ENCODE measurements around the gene PCDHGB6.
"Not testable (repeated sequence)": the region's sequence is repeated elsewhere in the genome, so short reads cannot be mapped to it uniquely, and the experiment has no call there.

Gene PCDHGB6

DNA sequence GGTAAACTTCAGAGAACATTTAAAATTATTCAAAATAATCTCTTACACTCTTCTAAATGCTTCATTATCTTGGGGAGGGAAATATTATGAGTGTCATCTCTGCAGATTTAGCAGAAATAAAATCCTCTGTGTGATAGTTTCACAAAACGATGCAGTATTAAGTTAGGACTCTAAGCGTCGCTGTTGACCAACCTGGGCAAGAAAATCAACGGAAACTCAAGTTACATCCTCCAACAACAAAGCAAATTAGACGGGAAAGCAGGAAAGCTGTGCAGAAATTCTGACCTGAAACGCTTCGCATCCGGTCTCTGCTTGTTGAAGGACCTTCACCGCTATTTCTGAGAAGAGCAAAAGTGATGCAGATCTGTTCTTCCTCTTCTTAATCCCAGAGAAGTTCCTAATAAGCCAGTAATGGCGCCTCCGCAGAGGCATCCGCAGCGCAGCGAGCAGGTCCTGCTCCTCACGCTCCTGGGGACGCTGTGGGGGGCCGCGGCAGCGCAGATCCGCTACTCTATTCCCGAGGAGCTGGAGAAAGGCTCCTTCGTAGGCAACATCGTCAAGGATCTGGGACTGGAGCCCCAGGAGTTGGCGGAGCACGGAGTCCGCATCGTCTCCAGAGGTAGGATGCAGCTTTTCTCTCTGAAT is 34.0 kb upstream of the PCDHGB6 start, which contains the start of gene PCDHGA6:
Gene PCDHGA6 (plus strand): TSS at position 219 of the 645 bp plus-strand sequence. CDS start 193 bp downstream, at position 412.
- H3K4me1 ChIP-seq (ENCODE audit: control insufficient read depth in 1 of 2, insufficient read depth in 2 of 2, low read length in 2 of 2), result no peaks in the 10 kb centered on the region
- peak within 1 kb of the TSS in 1 of 2 donors; percentile 43 for H3K4me3 ChIP-seq (ENCODE audit: low read depth in 1 of 2, low read length in 2 of 2)
- H3K27me3 ChIP-seq (ENCODE audit: control insufficient read depth in 1 of 2, insufficient read depth in 2 of 2, low read length in 2 of 2), result peaks cover 0 to 5% of the 10 kb centered on the region in 2 donors
- no peak within 1 kb of the TSS for H3K27ac ChIP-seq (ENCODE audit: low read depth, low read length)
- H3K36me3 ChIP-seq (ENCODE audit: control insufficient read depth in 1 of 2, insufficient read depth in 2 of 2, low read length in 2 of 2), result no peaks in the 10 kb centered on the region
- no peak within 1 kb of the TSS for H3K9ac ChIP-seq (ENCODE audit: low read depth in 1 of 2, low read length in 2 of 2)
- peaks cover 40 to 49% of the 10 kb centered on the region in 2 donors for H3K9me3 ChIP-seq (ENCODE audit: control insufficient read depth in 1 of 2, low read length in 2 of 2)

DNA sequence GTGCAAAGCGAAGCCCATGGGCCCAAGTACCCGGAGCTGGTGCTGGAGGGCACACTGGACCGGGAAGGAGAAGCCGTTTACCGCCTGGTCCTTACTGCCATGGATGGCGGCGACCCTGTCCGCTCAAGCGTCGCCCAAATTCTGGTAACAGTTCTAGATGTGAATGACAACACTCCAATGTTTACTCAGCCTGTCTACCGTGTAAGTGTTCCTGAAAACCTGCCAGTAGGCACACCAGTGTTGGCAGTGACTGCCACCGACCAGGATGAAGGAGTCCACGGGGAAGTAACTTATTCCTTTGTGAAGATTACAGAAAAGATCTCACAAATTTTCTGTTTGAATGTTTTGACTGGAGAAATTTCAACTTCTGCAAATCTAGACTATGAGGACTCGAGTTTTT is 33.2 kb upstream of the PCDHGB6 start:
- no peaks in the 10 kb centered on the region for H3K36me3 ChIP-seq (ENCODE audit: control insufficient read depth in 1 of 2, insufficient read depth in 2 of 2, low read length in 2 of 2)
- no peak overlapping the region for H3K4me3 ChIP-seq (ENCODE audit: low read depth in 1 of 2, low read length in 2 of 2)
- H3K9me3 ChIP-seq (ENCODE audit: control insufficient read depth in 1 of 2, low read length in 2 of 2), result peaks cover 40 to 49% of the 10 kb centered on the region in 2 donors
- no peak overlapping the region for H3K9ac ChIP-seq (ENCODE audit: low read depth in 1 of 2, low read length in 2 of 2)
- H3K27ac ChIP-seq (ENCODE audit: low read depth, low read length), result no peak overlapping the region
- peaks cover 0 to 5% of the 10 kb centered on the region in 2 donors for H3K27me3 ChIP-seq (ENCODE audit: control insufficient read depth in 1 of 2, insufficient read depth in 2 of 2, low read length in 2 of 2)
- no peaks in the 10 kb centered on the region for H3K4me1 ChIP-seq (ENCODE audit: control insufficient read depth in 1 of 2, insufficient read depth in 2 of 2, low read length in 2 of 2)

DNA sequence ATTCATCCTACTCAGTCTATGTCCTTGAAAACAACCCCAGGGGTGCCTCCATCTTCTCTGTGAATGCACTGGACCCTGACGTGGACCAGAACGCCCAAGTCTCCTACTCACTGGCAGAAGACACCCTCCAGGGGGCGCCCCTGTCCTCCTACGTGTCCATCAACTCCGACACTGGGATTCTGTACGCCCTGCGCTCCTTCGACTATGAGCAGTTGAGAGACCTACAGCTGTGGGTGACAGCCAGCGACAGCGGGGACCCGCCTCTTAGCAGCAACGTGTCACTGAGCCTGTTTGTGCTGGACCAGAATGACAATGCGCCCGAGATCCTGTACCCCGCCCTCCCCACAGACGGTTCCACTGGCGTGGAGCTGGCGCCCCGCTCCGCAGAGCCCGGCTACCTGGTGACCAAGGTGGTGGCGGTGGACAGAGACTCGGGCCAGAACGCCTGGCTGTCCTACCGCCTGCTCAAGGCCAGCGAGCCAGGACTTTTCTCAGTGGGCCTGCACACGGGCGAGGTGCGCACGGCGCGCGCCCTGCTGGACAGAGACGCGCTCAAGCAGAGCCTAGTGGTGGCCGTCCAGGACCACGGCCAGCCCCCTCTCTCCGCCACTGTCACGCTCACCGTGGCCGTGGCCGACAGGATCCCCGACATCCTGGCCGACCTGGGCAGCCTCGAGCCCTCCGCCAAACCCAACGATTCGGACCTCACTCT is 32.2 kb upstream of the PCDHGB6 start:
- not testable (repeated sequence) for H3K27ac ChIP-seq (ENCODE audit: low read depth, low read length); H3K9ac ChIP-seq (ENCODE audit: low read depth in 1 of 2, low read length in 2 of 2); H3K27me3 ChIP-seq (ENCODE audit: control insufficient read depth in 1 of 2, insufficient read depth in 2 of 2, low read length in 2 of 2); H3K4me1 ChIP-seq (ENCODE audit: control insufficient read depth in 1 of 2, insufficient read depth in 2 of 2, low read length in 2 of 2); H3K36me3 ChIP-seq (ENCODE audit: control insufficient read depth in 1 of 2, insufficient read depth in 2 of 2, low read length in 2 of 2); H3K4me3 ChIP-seq (ENCODE audit: low read depth in 1 of 2, low read length in 2 of 2)
- peaks cover 33 to 47% of the 10 kb centered on the region in 2 donors for H3K9me3 ChIP-seq (ENCODE audit: control insufficient read depth in 1 of 2, low read length in 2 of 2)

DNA sequence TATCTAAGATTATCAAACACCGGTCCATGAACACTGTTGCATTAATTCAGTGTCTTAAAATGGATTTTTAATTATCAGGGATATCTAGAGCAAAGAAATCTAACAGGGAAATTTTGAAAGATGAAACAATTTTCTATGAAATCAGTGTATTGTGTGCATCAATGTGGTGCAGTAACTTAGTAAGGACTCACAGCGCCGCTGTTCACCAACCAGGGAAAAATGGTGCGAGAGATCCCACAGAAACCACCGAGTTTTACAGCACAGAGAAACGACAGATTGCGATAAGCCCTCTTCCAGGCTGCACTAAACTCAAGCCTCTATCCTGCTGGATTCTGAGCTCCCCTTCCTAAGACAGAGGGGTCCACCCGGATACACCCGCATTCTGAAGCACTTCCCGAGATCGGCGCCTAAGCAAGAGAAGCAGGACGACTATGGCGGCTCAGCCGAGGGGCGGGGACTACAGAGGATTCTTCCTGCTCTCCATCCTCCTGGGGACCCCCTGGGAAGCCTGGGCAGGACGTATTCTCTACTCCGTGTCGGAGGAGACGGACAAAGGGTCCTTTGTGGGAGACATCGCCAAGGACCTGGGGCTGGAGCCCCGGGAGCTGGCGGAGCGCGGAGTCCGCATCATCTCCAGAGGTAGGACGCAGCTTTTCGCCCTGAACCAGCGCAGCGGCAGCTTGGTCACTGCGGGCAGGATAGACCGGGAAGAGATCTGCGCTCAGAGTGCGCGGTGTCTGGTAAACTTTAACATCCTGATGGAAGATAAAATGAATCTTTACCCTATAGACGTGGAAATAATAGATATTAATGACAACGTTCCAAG is 25.1 kb upstream of the PCDHGB6 start, which contains the start of gene PCDHGA7:
Gene PCDHGA7 (plus strand): TSS at position 274 of the 826 bp plus-strand sequence. CDS start 158 bp downstream, at position 432.
- Histone ChIP-seq H3K9ac (ENCODE audit: low read depth in 1 of 2, low read length in 2 of 2) (no peak within 1 kb of the TSS), H3K27me3 (ENCODE audit: control insufficient read depth in 1 of 2, insufficient read depth in 2 of 2, low read length in 2 of 2) (peaks cover 0 to 5% of the 10 kb centered on the region in 2 donors), H3K27ac (ENCODE audit: low read depth, low read length) (no peak within 1 kb of the TSS), H3K9me3 (ENCODE audit: control insufficient read depth in 1 of 2, low read length in 2 of 2) (peaks cover 11 to 24% of the 10 kb centered on the region in 2 donors), H3K36me3 (ENCODE audit: control insufficient read depth in 1 of 2, insufficient read depth in 2 of 2, low read length in 2 of 2) (no peaks in the 10 kb centered on the region), H3K4me1 (ENCODE audit: control insufficient read depth in 1 of 2, insufficient read depth in 2 of 2, low read length in 2 of 2) (no peaks in the 10 kb centered on the region), H3K4me3 (ENCODE audit: low read depth in 1 of 2, low read length in 2 of 2) (peak within 1 kb of the TSS; percentile 25 to 43)

DNA sequence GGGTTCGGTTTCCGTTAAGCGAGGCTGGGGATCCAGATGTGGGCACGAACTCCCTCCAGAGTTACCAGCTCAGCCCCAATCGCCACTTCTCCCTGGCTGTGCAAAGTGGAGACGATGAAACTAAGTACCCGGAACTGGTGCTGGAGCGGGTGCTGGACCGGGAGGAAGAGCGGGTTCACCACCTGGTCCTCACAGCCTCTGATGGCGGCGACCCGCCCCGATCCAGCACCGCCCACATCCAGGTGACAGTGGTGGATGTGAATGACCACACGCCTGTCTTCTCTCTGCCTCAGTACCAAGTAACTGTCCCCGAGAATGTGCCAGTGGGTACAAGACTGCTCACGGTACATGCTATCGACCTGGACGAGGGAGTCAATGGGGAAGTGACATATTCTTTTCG is 24.5 kb upstream of the PCDHGB6 start:
- Histone ChIP-seq H3K27me3 (ENCODE audit: control insufficient read depth in 1 of 2, insufficient read depth in 2 of 2, low read length in 2 of 2) (peaks cover 0 to 5% of the 10 kb centered on the region in 2 donors), H3K4me3 (ENCODE audit: low read depth in 1 of 2, low read length in 2 of 2) (peak overlapping the region; percentile 23 to 43), H3K9me3 (ENCODE audit: control insufficient read depth in 1 of 2, low read length in 2 of 2) (peaks cover 13 to 27% of the 10 kb centered on the region in 2 donors), H3K36me3 (ENCODE audit: control insufficient read depth in 1 of 2, insufficient read depth in 2 of 2, low read length in 2 of 2) (no peaks in the 10 kb centered on the region), H3K9ac (ENCODE audit: low read depth in 1 of 2, low read length in 2 of 2) (no peak overlapping the region), H3K27ac (ENCODE audit: low read depth, low read length) (no peak overlapping the region), H3K4me1 (ENCODE audit: control insufficient read depth in 1 of 2, insufficient read depth in 2 of 2, low read length in 2 of 2) (no peaks in the 10 kb centered on the region)

DNA sequence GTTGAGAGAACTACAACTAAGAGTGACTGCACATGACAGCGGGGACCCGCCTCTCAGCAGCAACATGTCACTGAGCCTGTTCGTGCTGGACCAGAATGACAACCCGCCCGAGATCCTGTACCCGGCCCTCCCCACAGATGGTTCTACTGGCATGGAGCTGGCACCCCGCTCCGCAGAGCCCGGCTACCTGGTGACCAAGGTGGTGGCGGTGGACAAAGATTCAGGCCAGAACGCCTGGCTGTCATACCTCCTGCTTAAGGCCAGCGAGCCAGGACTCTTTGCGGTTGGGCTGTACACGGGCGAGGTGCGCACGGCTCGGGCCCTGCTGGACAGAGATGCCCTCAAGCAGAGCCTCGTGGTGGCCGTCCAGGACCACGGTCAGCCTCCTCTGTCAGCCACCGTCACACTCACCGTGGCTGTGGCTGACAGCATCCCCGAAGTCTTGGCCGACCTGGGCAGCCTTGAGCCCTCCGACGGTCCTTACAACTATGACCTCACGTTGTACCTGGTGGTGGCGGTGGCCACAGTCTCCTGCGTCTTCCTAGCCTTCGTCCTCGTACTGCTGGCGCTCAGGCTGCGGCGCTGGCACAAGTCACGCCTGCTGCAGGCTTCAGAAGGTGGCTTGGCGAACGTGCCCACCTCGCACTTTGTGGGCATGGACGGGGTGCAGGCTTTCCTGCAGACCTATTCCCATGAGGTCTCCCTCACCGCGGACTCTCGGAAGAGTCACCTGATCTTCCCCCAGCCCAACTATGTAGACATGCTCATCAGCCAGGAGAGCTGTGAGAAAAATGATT is 23.2 kb upstream of the PCDHGB6 start:
- Histone ChIP-seq H3K9me3 (ENCODE audit: control insufficient read depth in 1 of 2, low read length in 2 of 2) (peaks cover 22 to 38% of the 10 kb centered on the region in 2 donors), H3K9ac (ENCODE audit: low read depth in 1 of 2, low read length in 2 of 2) (no peak overlapping the region), H3K27me3 (ENCODE audit: control insufficient read depth in 1 of 2, insufficient read depth in 2 of 2, low read length in 2 of 2) (peaks cover 0 to 5% of the 10 kb centered on the region in 2 donors), H3K4me1 (ENCODE audit: control insufficient read depth in 1 of 2, insufficient read depth in 2 of 2, low read length in 2 of 2) (no peaks in the 10 kb centered on the region), H3K27ac (ENCODE audit: low read depth, low read length) (no peak overlapping the region), H3K36me3 (ENCODE audit: control insufficient read depth in 1 of 2, insufficient read depth in 2 of 2, low read length in 2 of 2) (no peaks in the 10 kb centered on the region), H3K4me3 (ENCODE audit: low read depth in 1 of 2, low read length in 2 of 2) (no peak overlapping the region)

DNA sequence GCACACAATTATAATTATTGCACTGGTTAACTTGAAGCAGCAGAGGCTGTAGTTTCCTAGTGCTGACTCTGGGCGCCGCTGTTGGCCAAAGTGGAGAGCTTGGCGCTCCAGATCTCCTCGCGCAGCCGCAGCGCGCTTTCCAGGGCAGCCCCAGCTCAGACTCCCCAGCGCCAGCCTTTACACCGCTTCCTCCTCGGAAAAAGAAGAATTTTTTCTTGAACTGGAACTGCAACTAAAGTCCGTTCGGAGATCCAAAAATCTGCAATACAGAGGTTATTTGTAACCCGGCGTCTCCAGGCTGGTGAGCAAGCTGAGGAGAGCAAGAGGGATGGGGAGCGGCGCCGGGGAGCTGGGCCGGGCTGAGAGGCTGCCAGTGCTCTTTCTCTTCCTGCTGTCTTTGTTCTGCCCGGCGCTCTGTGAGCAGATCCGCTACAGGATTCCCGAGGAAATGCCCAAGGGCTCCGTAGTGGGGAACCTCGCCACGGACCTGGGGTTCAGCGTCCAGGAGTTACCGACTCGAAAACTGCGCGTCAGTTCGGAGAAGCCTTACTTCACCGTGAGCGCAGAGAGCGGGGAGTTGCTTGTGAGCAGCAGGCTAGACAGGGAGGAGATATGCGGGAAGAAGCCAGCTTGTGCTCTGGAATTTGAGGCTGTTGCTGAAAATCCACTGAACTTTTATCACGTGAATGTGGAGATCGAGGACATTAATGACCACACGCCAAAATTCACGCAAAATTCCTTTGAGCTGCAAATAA is 20.1 kb upstream of the PCDHGB6 start, which contains the start of gene PCDHGB4:
Gene PCDHGB4 (plus strand): TSS at position 142 of the 755 bp plus-strand sequence. CDS start 187 bp downstream, at position 329.
- H3K4me1 ChIP-seq (ENCODE audit: control insufficient read depth in 1 of 2, insufficient read depth in 2 of 2, low read length in 2 of 2); H3K4me3 ChIP-seq (ENCODE audit: low read depth in 1 of 2, low read length in 2 of 2); H3K27ac ChIP-seq (ENCODE audit: low read depth, low read length); H3K9ac ChIP-seq (ENCODE audit: low read depth in 1 of 2, low read length in 2 of 2); H3K36me3 ChIP-seq (ENCODE audit: control insufficient read depth in 1 of 2, insufficient read depth in 2 of 2, low read length in 2 of 2); H3K27me3 ChIP-seq (ENCODE audit: control insufficient read depth in 1 of 2, insufficient read depth in 2 of 2, low read length in 2 of 2): not testable (repeated sequence)
- H3K9me3 ChIP-seq (ENCODE audit: control insufficient read depth in 1 of 2, low read length in 2 of 2), result peaks cover 27 to 41% of the 10 kb centered on the region in 2 donors

DNA sequence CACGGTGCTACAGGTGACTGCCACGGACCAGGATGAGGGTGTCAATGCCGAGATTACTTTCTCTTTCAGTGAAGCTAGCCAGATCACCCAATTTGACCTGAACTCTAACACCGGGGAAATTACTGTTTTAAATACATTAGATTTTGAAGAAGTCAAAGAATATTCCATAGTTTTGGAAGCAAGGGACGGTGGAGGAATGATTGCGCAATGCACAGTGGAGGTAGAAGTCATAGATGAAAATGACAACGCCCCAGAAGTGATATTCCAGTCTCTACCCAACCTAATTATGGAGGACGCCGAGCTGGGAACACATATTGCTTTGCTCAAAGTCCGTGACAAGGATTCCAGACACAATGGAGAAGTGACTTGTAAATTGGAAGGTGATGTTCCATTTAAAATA is 19.2 kb upstream of the PCDHGB6 start:
- Histone ChIP-seq H3K27ac (ENCODE audit: low read depth, low read length) (no peak overlapping the region), H3K36me3 (ENCODE audit: control insufficient read depth in 1 of 2, insufficient read depth in 2 of 2, low read length in 2 of 2) (no peaks in the 10 kb centered on the region), H3K4me1 (ENCODE audit: control insufficient read depth in 1 of 2, insufficient read depth in 2 of 2, low read length in 2 of 2) (no peaks in the 10 kb centered on the region), H3K9ac (ENCODE audit: low read depth in 1 of 2, low read length in 2 of 2) (no peak overlapping the region), H3K9me3 (ENCODE audit: control insufficient read depth in 1 of 2, low read length in 2 of 2) (peaks cover 33 to 43% of the 10 kb centered on the region in 2 donors), H3K27me3 (ENCODE audit: control insufficient read depth in 1 of 2, insufficient read depth in 2 of 2, low read length in 2 of 2) (peaks cover 0 to 5% of the 10 kb centered on the region in 2 donors), H3K4me3 (ENCODE audit: low read depth in 1 of 2, low read length in 2 of 2) (no peak overlapping the region)
